ENCODE data around the gene KRABD2.
"Not testable (repeated sequence)": the region's sequence is repeated elsewhere in the genome, so short reads cannot be mapped to it uniquely, and the experiment has no call there.

Gene KRABD2

GRCh38 chr17:8392274-8392673 is 15.8 kb upstream of the KRABD2 start:
- DNase-seq, result no peak

GRCh38 chr17:8391711-8392110 is 15.2 kb upstream of the KRABD2 start:
- DNase-seq, result no peak

GRCh38 chr17:8387914-8388651 is 11.6 kb upstream of the KRABD2 start:
- no peak for DNase-seq

- no peak for DNase-seq
Observed at GRCh38 chr17:8386841-8387240, 10.3 kb upstream of the KRABD2 start.

- DNase-seq, result no peak
Observed at GRCh38 chr17:8384801-8385378, 8.4 kb upstream of the KRABD2 start.

GRCh38 chr17:8383143-8383822 is 6.8 kb upstream of the KRABD2 start, which contains the start of gene RPL26:
Gene RPL26 (minus strand): TSS chr17:8383193. CDS start chr17:8382310, 883 bp downstream.
- DNase-seq, result peak; percentile 100

- DNase-seq, result no peak
Observed at GRCh38 chr17:8382880-8383142, 6.3 kb upstream of the KRABD2 start.

GRCh38 chr17:8382052-8382879 is 5.8 kb upstream of the KRABD2 start:
- DNase-seq, result no peak

- DNase-seq, result no peak
Observed at GRCh38 chr17:8380049-8380448, 3.5 kb upstream of the KRABD2 start.

- DNase-seq, result not testable (repeated sequence)
Observed at GRCh38 chr17:8378117-8378516, 1.6 kb upstream of the KRABD2 start.

- DNase-seq, result no peak
Observed at GRCh38 chr17:8377422-8377821, 918 bp upstream of the KRABD2 start.

- DNase-seq, result peak; percentile 71
Observed at GRCh38 chr17:8375738-8376259, 705 bp downstream of the KRABD2 start.

- not testable (repeated sequence) for DNase-seq
Observed at GRCh38 chr17:8373856-8374255, 2.6 kb downstream of the KRABD2 start.

GRCh38 chr17:8372422-8372821 is 4.1 kb downstream of the KRABD2 start:
- no peak for DNase-seq

- DNase-seq, result no peak
Observed at GRCh38 chr17:8371786-8372185, 4.7 kb downstream of the KRABD2 start.

GRCh38 chr17:8369944-8370343 is 6.6 kb downstream of the KRABD2 start:
- DNase-seq, result no peak

GRCh38 chr17:8368193-8368592 is 8.3 kb downstream of the KRABD2 start:
- no peak for DNase-seq

- DNase-seq, result no peak
Observed at GRCh38 chr17:8366231-8366630, 10.3 kb downstream of the KRABD2 start.

- no peak for DNase-seq
Observed at GRCh38 chr17:8365143-8365542, 11.4 kb downstream of the KRABD2 start.

- DNase-seq, result no peak
Observed at GRCh38 chr17:8362651-8363332, 13.7 kb downstream of the KRABD2 start.

GRCh38 chr17:8360751-8361150 is 15.8 kb downstream of the KRABD2 start:
- DNase-seq, result no peak

- DNase-seq, result no peak
Observed at GRCh38 chr17:8360260-8360659, 16.2 kb downstream of the KRABD2 start.

GRCh38 chr17:8359769-8360168 is 16.7 kb downstream of the KRABD2 start:
- DNase-seq, result peak; percentile 12
